GM23338 (cell line): Measurements from ENCODE around the gene PSMD13.

Experiments
- CREB1 ChIP-seq: fragments of 250-450 bp; sonication (Bioruptor Pico); IDR thresholded peaks from 2 replicates; pipeline ENCODE4 v1.5.0; 2020; ENCODE audit warnings: low read depth, mild to moderate bottlenecking, moderate library complexity
- EZH2 ChIP-seq: fragments of 200-600 bp; sonication (generic); IDR thresholded peaks from one replicate; pipeline ENCODE4 v1.8.0; 2017; ENCODE audit warnings: antibody characterized with exemption, mild to moderate bottlenecking, low read depth; ENCODE audit not compliant: unreplicated experiment
- EZH2phosphoT487 ChIP-seq: fragments of 200-600 bp; sonication (generic); IDR thresholded peaks from one replicate; pipeline ENCODE4 v1.8.1; 2018; ENCODE audit warnings: antibody characterized with exemption; ENCODE audit not compliant: unreplicated experiment
- NANOG ChIP-seq: IDR thresholded peaks from 2 replicates; pipeline ENCODE4 v1.6.1; 2016; ENCODE audit warnings: antibody characterized with exemption, borderline replicate concordance
- POLR2AphosphoS5 ChIP-seq: IDR thresholded peaks from 2 replicates; pipeline ENCODE4 v1.6.1; 2016; ENCODE audit warnings: antibody characterized with exemption, low read depth
- TF ChIP-seq, protein P1 (sequence below), 2 experiments: fragments of 200-600 bp in 1 of 2; sonication (generic) in 1 of 2; conservative IDR thresholded peaks; 2 replicates each; pipeline versions ENCODE4 v1.5.1 to v1.6.1; 2016 to 2017; ENCODE audit warnings: antibody characterized with exemption in 2 of 2, low read depth in 2 of 2, mild to moderate bottlenecking in 2 of 2, moderate library complexity in 1 of 2
- TF ChIP-seq, protein P2 (sequence below): IDR thresholded peaks from one replicate; pipeline ENCODE4 v1.6.1; 2018; ENCODE audit warnings: antibody characterized with exemption; ENCODE audit not compliant: unreplicated experiment

DNA sequence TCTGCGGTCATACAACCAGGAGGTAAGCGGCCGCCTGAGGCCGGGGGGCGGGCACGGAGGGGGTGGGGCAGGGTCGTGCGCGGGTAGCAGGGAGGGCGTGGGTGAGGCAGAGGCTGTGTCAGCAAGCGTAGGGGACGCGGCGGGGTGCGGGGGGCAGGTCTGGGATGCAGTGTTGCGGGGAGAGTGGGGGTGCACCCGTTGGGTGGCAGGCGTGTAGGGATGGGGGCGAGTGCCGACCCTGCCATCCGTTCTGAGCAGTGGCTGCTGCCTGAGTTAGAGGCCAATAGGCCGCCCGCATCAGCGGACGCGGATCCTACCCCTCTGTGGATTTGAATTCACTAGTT, 27.9 kb upstream of the PSMD13 start:
- TF ChIP-seq, protein P1, sequence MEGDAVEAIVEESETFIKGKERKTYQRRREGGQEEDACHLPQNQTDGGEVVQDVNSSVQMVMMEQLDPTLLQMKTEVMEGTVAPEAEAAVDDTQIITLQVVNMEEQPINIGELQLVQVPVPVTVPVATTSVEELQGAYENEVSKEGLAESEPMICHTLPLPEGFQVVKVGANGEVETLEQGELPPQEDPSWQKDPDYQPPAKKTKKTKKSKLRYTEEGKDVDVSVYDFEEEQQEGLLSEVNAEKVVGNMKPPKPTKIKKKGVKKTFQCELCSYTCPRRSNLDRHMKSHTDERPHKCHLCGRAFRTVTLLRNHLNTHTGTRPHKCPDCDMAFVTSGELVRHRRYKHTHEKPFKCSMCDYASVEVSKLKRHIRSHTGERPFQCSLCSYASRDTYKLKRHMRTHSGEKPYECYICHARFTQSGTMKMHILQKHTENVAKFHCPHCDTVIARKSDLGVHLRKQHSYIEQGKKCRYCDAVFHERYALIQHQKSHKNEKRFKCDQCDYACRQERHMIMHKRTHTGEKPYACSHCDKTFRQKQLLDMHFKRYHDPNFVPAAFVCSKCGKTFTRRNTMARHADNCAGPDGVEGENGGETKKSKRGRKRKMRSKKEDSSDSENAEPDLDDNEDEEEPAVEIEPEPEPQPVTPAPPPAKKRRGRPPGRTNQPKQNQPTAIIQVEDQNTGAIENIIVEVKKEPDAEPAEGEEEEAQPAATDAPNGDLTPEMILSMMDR (conservative IDR thresholded peaks at IDR 0.05; ENCODE audit: low read depth in 2 of 2), result no peak
- TF ChIP-seq NANOG (no peak), EZH2 (no peak), EZH2phosphoT487 (no peak), CREB1 (CRISPR knock-in tag) (no peak), POLR2AphosphoS5 (no peak)
- TF ChIP-seq, protein P2, sequence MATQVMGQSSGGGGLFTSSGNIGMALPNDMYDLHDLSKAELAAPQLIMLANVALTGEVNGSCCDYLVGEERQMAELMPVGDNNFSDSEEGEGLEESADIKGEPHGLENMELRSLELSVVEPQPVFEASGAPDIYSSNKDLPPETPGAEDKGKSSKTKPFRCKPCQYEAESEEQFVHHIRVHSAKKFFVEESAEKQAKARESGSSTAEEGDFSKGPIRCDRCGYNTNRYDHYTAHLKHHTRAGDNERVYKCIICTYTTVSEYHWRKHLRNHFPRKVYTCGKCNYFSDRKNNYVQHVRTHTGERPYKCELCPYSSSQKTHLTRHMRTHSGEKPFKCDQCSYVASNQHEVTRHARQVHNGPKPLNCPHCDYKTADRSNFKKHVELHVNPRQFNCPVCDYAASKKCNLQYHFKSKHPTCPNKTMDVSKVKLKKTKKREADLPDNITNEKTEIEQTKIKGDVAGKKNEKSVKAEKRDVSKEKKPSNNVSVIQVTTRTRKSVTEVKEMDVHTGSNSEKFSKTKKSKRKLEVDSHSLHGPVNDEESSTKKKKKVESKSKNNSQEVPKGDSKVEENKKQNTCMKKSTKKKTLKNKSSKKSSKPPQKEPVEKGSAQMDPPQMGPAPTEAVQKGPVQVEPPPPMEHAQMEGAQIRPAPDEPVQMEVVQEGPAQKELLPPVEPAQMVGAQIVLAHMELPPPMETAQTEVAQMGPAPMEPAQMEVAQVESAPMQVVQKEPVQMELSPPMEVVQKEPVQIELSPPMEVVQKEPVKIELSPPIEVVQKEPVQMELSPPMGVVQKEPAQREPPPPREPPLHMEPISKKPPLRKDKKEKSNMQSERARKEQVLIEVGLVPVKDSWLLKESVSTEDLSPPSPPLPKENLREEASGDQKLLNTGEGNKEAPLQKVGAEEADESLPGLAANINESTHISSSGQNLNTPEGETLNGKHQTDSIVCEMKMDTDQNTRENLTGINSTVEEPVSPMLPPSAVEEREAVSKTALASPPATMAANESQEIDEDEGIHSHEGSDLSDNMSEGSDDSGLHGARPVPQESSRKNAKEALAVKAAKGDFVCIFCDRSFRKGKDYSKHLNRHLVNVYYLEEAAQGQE, result no peak
